ENCODE measurements around the gene SATB2.

DNA sequence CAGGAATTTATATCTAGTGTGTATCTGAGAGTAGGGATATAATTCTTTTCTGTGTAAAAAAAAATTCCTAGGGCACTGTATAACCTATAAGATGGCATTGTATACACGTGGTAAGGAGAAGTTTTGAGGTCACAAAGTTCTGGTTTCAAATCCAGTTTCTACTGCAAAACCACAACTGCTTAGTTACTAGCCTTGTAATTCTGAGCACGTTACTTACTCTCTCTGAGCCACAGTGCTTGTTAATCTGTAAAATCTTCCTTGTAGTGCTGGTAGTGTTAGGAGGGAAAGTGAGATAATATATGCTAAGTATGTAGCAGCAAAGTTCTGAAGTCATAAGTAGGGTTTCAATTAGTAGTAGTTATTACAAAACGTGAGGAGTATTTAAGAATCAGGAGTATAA lies 175.4 kb downstream of the SATB2 start:
- TF ChIP-seq JUNB (IDR thresholded peaks at IDR 0.05; ENCODE audit: unreplicated experiment) (no peak), EZH2 (IDR thresholded peaks at IDR 0.05; ENCODE audit: low read depth, unreplicated experiment) (no peak), POLR2AphosphoS5 (IDR thresholded peaks at IDR 0.05; ENCODE audit: low read depth) (no peak), CREB1 (CRISPR knock-in tag; IDR thresholded peaks at IDR 0.05; ENCODE audit: low read depth) (no peak), EZH2phosphoT487 (IDR thresholded peaks at IDR 0.05; ENCODE audit: unreplicated experiment) (no peak), NANOG (IDR thresholded peaks at IDR 0.05; ENCODE audit: borderline replicate concordance) (no peak), ZNF114 (CRISPR knock-in tag; IDR thresholded peaks at IDR 0.05) (no peak)
- TF ChIP-seq, protein P1, sequence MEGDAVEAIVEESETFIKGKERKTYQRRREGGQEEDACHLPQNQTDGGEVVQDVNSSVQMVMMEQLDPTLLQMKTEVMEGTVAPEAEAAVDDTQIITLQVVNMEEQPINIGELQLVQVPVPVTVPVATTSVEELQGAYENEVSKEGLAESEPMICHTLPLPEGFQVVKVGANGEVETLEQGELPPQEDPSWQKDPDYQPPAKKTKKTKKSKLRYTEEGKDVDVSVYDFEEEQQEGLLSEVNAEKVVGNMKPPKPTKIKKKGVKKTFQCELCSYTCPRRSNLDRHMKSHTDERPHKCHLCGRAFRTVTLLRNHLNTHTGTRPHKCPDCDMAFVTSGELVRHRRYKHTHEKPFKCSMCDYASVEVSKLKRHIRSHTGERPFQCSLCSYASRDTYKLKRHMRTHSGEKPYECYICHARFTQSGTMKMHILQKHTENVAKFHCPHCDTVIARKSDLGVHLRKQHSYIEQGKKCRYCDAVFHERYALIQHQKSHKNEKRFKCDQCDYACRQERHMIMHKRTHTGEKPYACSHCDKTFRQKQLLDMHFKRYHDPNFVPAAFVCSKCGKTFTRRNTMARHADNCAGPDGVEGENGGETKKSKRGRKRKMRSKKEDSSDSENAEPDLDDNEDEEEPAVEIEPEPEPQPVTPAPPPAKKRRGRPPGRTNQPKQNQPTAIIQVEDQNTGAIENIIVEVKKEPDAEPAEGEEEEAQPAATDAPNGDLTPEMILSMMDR (conservative IDR thresholded peaks at IDR 0.05; ENCODE audit: low read depth in 2 of 2): no peak
- TF ChIP-seq, protein P2, sequence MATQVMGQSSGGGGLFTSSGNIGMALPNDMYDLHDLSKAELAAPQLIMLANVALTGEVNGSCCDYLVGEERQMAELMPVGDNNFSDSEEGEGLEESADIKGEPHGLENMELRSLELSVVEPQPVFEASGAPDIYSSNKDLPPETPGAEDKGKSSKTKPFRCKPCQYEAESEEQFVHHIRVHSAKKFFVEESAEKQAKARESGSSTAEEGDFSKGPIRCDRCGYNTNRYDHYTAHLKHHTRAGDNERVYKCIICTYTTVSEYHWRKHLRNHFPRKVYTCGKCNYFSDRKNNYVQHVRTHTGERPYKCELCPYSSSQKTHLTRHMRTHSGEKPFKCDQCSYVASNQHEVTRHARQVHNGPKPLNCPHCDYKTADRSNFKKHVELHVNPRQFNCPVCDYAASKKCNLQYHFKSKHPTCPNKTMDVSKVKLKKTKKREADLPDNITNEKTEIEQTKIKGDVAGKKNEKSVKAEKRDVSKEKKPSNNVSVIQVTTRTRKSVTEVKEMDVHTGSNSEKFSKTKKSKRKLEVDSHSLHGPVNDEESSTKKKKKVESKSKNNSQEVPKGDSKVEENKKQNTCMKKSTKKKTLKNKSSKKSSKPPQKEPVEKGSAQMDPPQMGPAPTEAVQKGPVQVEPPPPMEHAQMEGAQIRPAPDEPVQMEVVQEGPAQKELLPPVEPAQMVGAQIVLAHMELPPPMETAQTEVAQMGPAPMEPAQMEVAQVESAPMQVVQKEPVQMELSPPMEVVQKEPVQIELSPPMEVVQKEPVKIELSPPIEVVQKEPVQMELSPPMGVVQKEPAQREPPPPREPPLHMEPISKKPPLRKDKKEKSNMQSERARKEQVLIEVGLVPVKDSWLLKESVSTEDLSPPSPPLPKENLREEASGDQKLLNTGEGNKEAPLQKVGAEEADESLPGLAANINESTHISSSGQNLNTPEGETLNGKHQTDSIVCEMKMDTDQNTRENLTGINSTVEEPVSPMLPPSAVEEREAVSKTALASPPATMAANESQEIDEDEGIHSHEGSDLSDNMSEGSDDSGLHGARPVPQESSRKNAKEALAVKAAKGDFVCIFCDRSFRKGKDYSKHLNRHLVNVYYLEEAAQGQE (IDR thresholded peaks at IDR 0.05; ENCODE audit: unreplicated experiment): no peak
- TF ChIP-seq, protein P3, sequence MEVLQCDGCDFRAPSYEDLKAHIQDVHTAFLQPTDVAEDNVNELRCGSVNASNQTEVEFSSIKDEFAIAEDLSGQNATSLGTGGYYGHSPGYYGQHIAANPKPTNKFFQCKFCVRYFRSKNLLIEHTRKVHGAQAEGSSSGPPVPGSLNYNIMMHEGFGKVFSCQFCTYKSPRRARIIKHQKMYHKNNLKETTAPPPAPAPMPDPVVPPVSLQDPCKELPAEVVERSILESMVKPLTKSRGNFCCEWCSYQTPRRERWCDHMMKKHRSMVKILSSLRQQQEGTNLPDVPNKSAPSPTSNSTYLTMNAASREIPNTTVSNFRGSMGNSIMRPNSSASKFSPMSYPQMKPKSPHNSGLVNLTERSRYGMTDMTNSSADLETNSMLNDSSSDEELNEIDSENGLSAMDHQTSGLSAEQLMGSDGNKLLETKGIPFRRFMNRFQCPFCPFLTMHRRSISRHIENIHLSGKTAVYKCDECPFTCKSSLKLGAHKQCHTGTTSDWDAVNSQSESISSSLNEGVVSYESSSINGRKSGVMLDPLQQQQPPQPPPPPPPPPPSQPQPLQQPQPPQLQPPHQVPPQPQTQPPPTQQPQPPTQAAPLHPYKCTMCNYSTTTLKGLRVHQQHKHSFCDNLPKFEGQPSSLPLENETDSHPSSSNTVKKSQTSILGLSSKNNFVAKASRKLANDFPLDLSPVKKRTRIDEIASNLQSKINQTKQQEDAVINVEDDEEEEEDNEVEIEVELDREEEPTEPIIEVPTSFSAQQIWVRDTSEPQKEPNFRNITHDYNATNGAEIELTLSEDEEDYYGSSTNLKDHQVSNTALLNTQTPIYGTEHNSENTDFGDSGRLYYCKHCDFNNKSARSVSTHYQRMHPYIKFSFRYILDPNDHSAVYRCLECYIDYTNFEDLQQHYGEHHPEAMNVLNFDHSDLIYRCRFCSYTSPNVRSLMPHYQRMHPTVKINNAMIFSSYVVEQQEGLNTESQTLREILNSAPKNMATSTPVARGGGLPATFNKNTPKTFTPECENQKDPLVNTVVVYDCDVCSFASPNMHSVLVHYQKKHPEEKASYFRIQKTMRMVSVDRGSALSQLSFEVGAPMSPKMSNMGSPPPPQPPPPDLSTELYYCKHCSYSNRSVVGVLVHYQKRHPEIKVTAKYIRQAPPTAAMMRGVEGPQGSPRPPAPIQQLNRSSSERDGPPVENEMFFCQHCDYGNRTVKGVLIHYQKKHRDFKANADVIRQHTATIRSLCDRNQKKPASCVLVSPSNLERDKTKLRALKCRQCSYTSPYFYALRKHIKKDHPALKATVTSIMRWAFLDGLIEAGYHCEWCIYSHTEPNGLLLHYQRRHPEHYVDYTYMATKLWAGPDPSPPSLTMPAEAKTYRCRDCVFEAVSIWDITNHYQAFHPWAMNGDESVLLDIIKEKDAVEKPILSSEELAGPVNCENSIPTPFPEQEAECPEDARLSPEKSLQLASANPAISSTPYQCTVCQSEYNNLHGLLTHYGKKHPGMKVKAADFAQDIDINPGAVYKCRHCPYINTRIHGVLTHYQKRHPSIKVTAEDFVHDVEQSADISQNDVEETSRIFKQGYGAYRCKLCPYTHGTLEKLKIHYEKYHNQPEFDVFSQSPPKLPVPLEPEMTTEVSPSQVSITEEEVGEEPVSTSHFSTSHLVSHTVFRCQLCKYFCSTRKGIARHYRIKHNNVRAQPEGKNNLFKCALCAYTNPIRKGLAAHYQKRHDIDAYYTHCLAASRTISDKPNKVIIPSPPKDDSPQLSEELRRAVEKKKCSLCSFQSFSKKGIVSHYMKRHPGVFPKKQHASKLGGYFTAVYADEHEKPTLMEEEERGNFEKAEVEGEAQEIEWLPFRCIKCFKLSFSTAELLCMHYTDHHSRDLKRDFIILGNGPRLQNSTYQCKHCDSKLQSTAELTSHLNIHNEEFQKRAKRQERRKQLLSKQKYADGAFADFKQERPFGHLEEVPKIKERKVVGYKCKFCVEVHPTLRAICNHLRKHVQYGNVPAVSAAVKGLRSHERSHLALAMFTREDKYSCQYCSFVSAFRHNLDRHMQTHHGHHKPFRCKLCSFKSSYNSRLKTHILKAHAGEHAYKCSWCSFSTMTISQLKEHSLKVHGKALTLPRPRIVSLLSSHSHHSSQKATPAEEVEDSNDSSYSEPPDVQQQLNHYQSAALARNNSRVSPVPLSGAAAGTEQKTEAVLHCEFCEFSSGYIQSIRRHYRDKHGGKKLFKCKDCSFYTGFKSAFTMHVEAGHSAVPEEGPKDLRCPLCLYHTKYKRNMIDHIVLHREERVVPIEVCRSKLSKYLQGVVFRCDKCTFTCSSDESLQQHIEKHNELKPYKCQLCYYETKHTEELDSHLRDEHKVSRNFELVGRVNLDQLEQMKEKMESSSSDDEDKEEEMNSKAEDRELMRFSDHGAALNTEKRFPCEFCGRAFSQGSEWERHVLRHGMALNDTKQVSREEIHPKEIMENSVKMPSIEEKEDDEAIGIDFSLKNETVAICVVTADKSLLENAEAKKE (CRISPR knock-in tag; IDR thresholded peaks at IDR 0.05): no peak
- TF ChIP-seq, protein P4, sequence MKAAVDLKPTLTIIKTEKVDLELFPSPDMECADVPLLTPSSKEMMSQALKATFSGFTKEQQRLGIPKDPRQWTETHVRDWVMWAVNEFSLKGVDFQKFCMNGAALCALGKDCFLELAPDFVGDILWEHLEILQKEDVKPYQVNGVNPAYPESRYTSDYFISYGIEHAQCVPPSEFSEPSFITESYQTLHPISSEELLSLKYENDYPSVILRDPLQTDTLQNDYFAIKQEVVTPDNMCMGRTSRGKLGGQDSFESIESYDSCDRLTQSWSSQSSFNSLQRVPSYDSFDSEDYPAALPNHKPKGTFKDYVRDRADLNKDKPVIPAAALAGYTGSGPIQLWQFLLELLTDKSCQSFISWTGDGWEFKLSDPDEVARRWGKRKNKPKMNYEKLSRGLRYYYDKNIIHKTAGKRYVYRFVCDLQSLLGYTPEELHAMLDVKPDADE (IDR thresholded peaks at IDR 0.05): no peak
